ENCODE data around the gene REEP3. TPM values are rescaled to one million over a fixed set of nuclear protein-coding genes. Genes with fewer than 3 reads are reported as not detected.

The REEP3 gene
- total RNA-seq, 1 donor from 2014 or later = 33.1 TPM

DNA sequence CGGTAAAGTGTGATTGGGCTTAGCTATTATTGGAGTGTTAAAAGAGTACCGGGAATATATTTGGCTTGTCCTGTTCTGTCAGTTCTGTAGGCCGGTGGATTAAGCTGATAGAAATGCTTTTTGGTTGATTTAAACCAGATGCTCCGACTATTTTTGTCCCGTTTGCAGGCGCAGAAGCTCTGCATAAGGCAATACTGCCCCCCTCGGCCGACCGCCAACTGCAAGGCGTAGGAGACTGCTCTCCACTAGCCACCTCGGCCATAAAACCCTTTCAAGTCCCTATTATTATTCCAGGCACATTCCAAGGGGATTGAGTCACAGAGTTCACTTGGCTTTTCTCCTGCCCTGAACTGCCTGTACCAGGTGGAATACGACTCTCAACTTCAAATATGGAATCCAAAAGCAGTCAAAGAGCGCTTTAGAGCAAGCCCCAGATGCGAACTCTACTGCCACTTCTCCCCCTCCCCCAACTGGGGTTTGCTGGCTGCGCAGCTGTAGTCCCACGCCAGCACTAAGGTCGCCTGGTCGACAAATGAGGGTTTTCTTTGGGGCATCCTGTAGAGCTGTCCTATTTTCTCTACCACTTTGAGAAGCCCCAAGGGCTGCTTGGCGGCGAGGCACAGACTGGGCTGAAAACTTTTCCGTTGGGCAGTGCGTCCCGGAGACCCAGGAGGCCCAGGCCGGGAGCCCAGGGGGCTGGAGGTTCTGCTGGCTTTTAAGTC is 108.3 kb downstream of the REEP3 start:
- no peaks in the 10 kb centered on the region for H3K9me3 Mint-ChIP-seq
- H3K4me3 Mint-ChIP-seq = peak overlapping the region; percentile 88
- TF ChIP-seq, protein P1, sequence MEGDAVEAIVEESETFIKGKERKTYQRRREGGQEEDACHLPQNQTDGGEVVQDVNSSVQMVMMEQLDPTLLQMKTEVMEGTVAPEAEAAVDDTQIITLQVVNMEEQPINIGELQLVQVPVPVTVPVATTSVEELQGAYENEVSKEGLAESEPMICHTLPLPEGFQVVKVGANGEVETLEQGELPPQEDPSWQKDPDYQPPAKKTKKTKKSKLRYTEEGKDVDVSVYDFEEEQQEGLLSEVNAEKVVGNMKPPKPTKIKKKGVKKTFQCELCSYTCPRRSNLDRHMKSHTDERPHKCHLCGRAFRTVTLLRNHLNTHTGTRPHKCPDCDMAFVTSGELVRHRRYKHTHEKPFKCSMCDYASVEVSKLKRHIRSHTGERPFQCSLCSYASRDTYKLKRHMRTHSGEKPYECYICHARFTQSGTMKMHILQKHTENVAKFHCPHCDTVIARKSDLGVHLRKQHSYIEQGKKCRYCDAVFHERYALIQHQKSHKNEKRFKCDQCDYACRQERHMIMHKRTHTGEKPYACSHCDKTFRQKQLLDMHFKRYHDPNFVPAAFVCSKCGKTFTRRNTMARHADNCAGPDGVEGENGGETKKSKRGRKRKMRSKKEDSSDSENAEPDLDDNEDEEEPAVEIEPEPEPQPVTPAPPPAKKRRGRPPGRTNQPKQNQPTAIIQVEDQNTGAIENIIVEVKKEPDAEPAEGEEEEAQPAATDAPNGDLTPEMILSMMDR (IDR thresholded peaks at IDR 0.05; ENCODE audit: unreplicated experiment) = peak; percentile 64
- no peaks in the 10 kb centered on the region for H3K27me3 Mint-ChIP-seq (ENCODE audit: low read depth)
- no peaks in the 10 kb centered on the region for H3K36me3 Mint-ChIP-seq
- H3K4me1 Mint-ChIP-seq = peaks cover 41% of the 10 kb centered on the region
- H3K27ac Mint-ChIP-seq = peak overlapping the region; percentile 97
- DNase-seq (ENCODE audit: low spot score in 2 of 2, unreplicated experiment in 2 of 2) = peak; percentile 89 to 93

DNA sequence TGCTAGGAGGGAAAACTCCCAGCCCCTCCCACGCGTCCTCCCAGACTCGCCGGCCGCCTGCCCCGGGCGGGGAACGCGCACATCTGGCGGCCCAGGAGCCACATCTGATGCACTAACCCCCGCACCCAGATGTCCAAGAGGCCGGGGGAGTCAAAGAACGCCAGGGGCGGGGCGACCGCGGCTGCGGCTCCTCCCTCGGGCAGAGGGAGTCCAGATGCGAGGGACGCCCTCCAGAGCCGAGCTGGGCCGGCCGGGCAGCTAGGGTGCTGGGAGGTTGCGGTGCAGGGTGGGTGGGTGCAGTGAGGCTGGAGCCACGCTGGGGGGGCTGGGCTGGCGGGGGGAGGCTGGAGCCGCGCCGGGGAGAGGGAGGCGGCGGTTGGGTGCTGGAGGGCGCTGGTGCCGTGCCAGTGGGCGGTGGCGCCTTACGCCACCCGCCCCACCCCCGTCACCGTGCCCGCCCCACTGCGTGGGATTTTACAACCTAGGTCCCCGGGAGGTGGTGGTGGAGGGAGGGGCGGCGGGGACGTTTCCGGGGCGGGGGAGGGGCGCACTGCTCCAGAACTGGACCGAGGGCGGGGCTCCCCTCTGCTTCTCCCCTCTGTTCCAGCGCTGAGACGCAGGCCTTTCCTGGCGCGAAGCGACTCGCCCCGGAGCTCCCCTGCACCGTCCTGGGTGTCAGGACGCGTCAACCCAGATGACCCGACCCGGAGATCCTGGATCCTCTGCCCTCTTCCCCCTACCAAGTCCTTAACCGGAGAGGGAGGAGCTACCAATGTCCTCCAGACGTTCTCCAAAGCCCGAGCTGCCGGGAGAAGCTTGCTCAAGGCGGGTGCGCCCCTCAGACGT is 109.1 kb downstream of the REEP3 start:
- Mint-ChIP-seq H3K9me3 (no peaks in the 10 kb centered on the region), H3K27ac (peak overlapping the region; percentile 98), H3K4me1 (peaks cover 46% of the 10 kb centered on the region), H3K27me3 (ENCODE audit: low read depth) (no peaks in the 10 kb centered on the region), H3K36me3 (no peaks in the 10 kb centered on the region), H3K4me3 (peak overlapping the region; percentile 88)
- DNase-seq (ENCODE audit: low spot score in 2 of 2, unreplicated experiment in 2 of 2) = peak; percentile 69 to 87
- TF ChIP-seq, protein P1 (IDR thresholded peaks at IDR 0.05; ENCODE audit: unreplicated experiment) = no peak

DNA sequence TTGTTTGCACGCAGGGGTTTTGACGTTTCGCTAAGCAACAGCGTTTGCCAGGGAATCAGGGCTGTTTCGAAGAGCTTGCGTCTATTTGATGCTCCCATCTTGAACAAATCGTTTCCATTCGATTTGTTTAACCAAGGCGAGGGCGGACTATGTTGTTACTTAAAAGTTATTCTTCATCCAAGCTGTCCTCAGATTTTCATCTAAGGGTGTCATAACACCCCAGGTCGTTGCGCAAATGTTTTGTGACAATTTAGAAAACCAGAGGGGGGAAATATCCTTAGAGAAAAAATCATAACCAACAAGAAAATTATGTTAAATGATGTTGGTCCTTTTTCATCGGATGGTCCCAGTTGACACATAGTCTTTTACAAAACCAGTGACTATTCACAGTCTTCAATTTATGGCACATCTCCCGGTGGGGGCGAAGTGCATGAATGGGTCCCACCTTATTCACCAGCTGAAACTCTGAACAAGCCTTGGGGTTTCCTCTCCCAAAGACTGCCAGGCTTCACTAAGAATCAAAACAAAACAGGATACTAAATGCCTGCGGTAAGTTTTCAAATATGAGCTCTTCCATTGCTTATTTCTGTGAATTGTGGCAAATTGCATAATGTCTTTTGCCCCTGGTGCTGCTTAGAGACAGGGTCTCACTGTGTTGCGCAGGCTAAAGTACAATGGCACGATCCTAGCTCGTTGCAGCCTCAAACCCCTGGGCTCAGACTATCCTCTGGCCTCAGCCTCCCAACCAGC is 109.9 kb downstream of the REEP3 start:
- DNase-seq (ENCODE audit: low spot score in 2 of 2, unreplicated experiment in 2 of 2) = no peak
- Mint-ChIP-seq H3K27ac (peak overlapping the region; percentile 98), H3K36me3 (no peaks in the 10 kb centered on the region), H3K27me3 (ENCODE audit: low read depth) (no peaks in the 10 kb centered on the region), H3K4me1 (peaks cover 46% of the 10 kb centered on the region), H3K4me3 (peak overlapping the region; percentile 88), H3K9me3 (no peaks in the 10 kb centered on the region)
- TF ChIP-seq, protein P1 (IDR thresholded peaks at IDR 0.05; ENCODE audit: unreplicated experiment) = no peak

DNA sequence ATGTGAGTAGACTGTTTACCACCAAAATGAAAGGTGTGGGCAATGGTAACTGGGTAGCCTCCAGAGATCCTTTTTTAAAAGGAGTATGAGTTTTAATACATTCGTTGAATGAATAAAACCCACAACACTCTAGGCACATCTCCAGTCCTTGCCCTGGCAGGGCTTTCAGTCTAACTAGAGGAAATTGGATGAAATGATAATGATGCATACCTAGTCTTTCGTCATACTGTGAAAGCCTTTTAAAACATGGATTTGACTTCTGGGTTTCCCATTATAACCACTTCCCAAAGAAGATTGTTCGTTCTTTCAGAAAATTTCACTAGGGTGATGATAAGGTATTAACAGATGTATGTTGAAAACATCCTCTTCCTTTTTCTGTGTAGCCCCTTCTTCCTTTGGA is 110.8 kb downstream of the REEP3 start:
- Mint-ChIP-seq H3K9me3 (no peaks in the 10 kb centered on the region), H3K27me3 (ENCODE audit: low read depth) (no peaks in the 10 kb centered on the region), H3K36me3 (no peaks in the 10 kb centered on the region), H3K27ac (no peak overlapping the region), H3K4me1 (peaks cover 46% of the 10 kb centered on the region), H3K4me3 (no peak overlapping the region)
- no peak for DNase-seq (ENCODE audit: low spot score in 2 of 2, unreplicated experiment in 2 of 2)
- TF ChIP-seq, protein P1 (IDR thresholded peaks at IDR 0.05; ENCODE audit: unreplicated experiment) = no peak

DNA sequence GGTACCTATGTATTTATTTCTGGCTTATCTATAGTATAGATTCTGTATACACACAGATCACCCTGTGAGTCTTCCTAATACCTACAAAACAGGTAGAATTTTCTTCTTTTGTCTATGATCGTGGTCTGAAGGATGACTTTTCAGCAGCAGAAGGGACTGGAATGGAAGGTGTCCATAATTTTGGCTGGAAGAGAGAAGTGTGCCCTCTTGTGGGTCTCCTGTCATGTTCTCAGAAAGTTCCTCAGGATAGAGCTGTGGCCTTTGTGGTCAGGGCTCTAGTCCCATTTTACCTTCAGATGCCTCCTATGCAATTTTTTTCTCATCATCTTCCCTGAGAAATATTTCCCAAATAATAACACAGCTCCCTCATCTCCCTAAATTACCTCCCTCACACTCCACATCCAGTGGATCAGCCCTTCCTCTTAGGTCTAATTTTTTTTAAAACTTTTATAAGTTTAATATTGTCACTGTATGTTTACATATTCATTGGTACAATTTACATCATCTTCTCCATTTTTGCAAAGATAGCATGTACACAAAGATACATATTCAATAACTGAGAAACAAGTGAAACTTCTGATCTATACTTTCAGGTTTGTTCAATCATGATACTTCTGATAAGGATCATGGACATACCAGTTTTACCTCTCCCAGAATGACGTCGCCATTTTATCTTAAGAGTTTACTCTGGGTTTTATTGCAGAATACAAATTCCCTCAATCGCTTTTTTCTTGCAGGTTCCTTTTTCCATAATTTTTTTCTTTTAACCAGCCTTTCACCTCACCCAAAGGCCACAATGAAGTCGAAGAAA is 112.7 kb downstream of the REEP3 start:
- peaks cover 30% of the 10 kb centered on the region for H3K4me1 Mint-ChIP-seq
- TF ChIP-seq, protein P1 (IDR thresholded peaks at IDR 0.05; ENCODE audit: unreplicated experiment) = no peak
- H3K27me3 Mint-ChIP-seq (ENCODE audit: low read depth) = no peaks in the 10 kb centered on the region
- H3K27ac Mint-ChIP-seq = peak overlapping the region; percentile 60
- no peak overlapping the region for H3K4me3 Mint-ChIP-seq
- H3K9me3 Mint-ChIP-seq = no peaks in the 10 kb centered on the region
- DNase-seq (ENCODE audit: low spot score in 2 of 2, unreplicated experiment in 2 of 2) = no peak
- no peaks in the 10 kb centered on the region for H3K36me3 Mint-ChIP-seq

Measured in mesothelial cell of epicardium (in vitro differentiated cells).